Erythroblast (primary cell): ENCODE measurements around the gene FADS2.

Experiments
- GATA1 ChIP-seq: IDR thresholded peaks from 2 replicates; pipeline ENCODE4 v1.6.1; 2011; ENCODE audit warnings: low read depth, mild to moderate bottlenecking, control low read depth, low read length, moderate library complexity
- POLR2A ChIP-seq: IDR thresholded peaks from 2 replicates; pipeline ENCODE4 v1.6.1; 2011; ENCODE audit warnings: mild to moderate bottlenecking, low read length

DNA sequence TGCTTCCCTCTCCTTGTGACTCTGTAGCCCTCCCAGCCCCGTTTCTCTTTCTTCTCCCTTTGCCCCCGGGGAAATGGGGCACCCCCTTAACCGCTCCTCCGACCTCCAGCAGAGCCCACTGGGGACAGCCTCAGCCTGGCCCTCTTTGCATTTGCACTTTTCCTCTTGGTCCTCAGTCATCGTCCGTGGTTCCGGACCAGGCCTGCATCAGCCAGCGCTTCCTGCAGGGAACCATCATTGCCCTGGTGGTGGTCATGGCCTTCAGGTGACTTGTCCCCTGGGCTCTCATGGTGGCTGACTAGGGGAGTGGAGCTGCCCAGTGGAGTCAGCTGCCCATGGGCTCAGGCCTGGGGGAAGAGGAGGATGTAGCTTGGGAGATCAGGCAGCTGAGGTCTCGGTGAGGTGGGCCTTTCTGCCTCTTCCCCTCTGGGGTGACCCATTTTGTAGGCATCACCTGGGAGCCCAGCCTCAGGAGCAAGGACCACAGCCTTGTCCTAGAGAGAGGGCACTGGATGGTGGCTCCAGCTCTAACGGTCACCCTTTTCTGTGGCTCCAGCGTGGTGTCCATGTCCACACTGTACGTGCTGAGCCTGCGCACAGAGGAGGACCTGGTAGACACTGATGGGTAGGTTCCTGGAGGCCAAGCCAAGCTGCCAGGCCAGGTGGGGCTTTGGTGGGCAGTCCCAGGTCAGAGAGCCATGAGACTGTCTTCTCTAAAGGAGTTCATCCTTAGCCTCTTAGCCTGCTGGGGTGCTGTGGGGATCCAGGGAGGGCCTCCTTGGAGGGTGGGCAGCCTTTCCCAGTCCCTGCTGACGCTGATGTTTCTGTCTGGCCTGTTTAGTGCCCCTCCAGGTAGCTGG, 48.2 kb upstream of the FADS2 start:
- no peak for TF ChIP-seq POLR2A
- no peak for TF ChIP-seq GATA1
